Peyer's patch (tissue), 4 donors: ENCODE results near the gene DDI2. TPM values are rescaled to one million over a fixed set of nuclear protein-coding genes. Genes with fewer than 3 reads are reported as not detected.

Experiments
- DNase-seq, 3 donors: peaks; one replicate each; pipeline ENCODE4 v3.0.0-alpha.2; 2017 to 2019
- H3K27ac ChIP-seq, 4 donors: fragments of 200-600 bp; sonication (generic); one replicate each; pipeline ENCODE4 v1.5.1; 2016 to 2019
- H3K27me3 ChIP-seq, 2 donors: fragments of 200-600 bp; sonication (generic); one replicate each; pipeline ENCODE4 v1.5.1; 2019
- H3K36me3 ChIP-seq, 3 donors: fragments of 200-600 bp; sonication (generic); one replicate each; pipeline ENCODE4 v1.5.1; 2016 to 2019
- H3K4me1 ChIP-seq, 4 donors: fragments of 200-600 bp; sonication (generic); one replicate each; pipeline ENCODE4 v1.5.1; 2016 to 2019
- H3K4me3 ChIP-seq, 4 donors: fragments of 200-600 bp; sonication (generic); 1 replicate in 3 of 4; 2 replicates in 1 of 4; pipeline ENCODE4 v1.5.1; 2016 to 2019; ENCODE audit warnings: mild to moderate bottlenecking in 1 of 4
- H3K9me3 ChIP-seq, 4 donors: fragments of 200-600 bp; sonication (generic); one replicate each; pipeline ENCODE4 v1.5.1; 2016 to 2019; ENCODE audit warnings: mild to moderate bottlenecking in 1 of 4
- POLR2A ChIP-seq, 2 donors: fragments of 450-650 bp; IDR thresholded peaks; one replicate each; pipeline ENCODE4 v1.5.1; 2017; ENCODE audit warnings: antibody characterized with exemption in 2 of 2, mild to moderate bottlenecking in 2 of 2, moderate library complexity in 2 of 2
- total RNA-seq, 4 donors: library from RNA; depleted of rRNA; stranded (reverse); fragments of >200 nt; gene quantifications; one replicate each; pipeline ENCODE4 v1.1.0, GENCODE V29; 2016
- TF ChIP-seq, protein P1 (sequence below), 6 experiments: fragments of 450-650 bp in 4 of 6; fragments of 200-600 bp in 2 of 6; sonication (generic) in 1 of 6; IDR thresholded peaks; one replicate each; pipeline ENCODE4 v1.5.1; 2017 to 2019; ENCODE audit warnings: antibody characterized with exemption in 6 of 6, mild to moderate bottlenecking in 3 of 6, moderate library complexity in 1 of 6

The DDI2 gene
- total RNA-seq, 4 donors from 2014 or later = 56.0 to 97.1 (median 68.5) TPM

DNA sequence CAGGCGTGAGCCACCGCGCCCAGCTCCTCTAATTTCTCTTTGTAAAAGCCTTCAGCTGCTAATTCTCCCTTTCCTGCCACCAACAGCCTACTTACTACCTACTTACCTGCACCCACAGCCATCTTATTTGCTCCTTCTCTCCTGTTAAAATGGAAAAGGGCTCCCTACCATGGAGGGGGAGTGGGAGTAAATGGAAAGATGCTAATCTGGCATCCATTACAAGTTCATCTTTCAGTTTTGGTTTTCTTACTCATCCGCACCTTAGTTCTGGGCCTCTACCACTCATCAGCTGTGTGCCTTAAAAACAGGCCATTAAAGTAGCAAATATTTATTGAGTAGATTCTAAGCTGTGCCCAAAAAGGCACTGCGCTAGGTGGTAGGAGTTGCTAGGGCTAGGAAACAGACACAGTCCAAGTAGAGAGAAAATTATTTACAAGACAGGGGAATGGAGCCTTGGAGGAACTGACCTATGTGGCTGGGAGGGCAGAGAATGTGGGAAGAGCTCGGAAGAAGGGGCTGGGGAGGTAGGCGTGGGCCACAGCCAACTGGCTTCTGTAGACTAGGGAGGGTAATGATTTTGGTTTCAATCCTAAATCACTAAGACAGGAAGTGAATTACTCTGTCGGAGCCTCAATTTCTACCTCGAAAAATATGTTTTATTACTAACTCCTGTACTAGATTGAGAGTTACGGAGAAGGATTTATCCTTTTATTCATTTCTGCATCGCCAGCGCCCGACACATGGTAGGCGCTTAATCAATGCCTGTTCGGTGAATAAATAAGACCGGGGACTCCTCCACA, 685 bp upstream of the DDI2 start:
- no peak for TF ChIP-seq POLR2A (IDR thresholded peaks at IDR 0.05)
- TF ChIP-seq, protein P1, sequence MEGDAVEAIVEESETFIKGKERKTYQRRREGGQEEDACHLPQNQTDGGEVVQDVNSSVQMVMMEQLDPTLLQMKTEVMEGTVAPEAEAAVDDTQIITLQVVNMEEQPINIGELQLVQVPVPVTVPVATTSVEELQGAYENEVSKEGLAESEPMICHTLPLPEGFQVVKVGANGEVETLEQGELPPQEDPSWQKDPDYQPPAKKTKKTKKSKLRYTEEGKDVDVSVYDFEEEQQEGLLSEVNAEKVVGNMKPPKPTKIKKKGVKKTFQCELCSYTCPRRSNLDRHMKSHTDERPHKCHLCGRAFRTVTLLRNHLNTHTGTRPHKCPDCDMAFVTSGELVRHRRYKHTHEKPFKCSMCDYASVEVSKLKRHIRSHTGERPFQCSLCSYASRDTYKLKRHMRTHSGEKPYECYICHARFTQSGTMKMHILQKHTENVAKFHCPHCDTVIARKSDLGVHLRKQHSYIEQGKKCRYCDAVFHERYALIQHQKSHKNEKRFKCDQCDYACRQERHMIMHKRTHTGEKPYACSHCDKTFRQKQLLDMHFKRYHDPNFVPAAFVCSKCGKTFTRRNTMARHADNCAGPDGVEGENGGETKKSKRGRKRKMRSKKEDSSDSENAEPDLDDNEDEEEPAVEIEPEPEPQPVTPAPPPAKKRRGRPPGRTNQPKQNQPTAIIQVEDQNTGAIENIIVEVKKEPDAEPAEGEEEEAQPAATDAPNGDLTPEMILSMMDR (IDR thresholded peaks at IDR 0.05) = no peak
- peak overlapping the region; percentile 86 to 93 (median 92) for H3K4me3 ChIP-seq
- no peaks in the 10 kb centered on the region for H3K27me3 ChIP-seq
- no peaks in the 10 kb centered on the region for H3K36me3 ChIP-seq
- H3K4me1 ChIP-seq = peaks cover 0 to 39% (median 9%) of the 10 kb centered on the region in 4 donors
- peak overlapping the region; percentile 90 to 98 (median 97) for H3K27ac ChIP-seq
- peak in 1 of 3 donors; percentile 49 for DNase-seq
- H3K9me3 ChIP-seq = no peaks in the 10 kb centered on the region

DNA sequence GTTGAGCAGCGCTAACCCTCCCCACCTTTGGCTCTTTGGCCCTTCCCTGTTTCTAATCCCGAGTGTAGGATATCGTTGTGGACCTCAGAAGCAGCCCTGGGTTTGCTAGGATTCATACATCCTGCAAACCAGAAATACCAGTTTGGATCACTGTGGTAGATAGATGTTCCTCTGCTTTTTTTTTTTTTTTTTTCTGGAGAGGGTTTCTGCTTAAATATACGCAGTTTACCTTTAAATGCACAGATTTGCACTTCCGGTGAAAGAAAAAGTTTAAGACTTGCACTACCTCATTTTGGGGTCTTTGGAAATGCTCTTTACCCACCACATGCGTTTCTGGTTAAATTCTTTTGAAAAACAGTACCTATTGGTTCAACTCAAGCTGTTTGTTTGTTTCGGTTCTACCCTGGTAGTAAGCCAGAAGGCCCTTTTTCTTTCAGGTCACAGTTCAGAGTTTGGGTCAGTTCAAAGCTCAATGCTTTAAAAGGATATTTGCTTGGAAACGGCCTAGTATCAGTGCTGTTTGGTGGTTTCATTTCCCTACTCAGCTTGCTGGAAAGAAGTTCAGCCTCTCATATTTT, 908 bp downstream of the DDI2 start:
- no peak for DNase-seq
- no peaks in the 10 kb centered on the region for H3K27me3 ChIP-seq
- TF ChIP-seq, protein P1 (IDR thresholded peaks at IDR 0.05) = no peak
- no peak for TF ChIP-seq POLR2A (IDR thresholded peaks at IDR 0.05)
- H3K4me3 ChIP-seq = peak overlapping the region; percentile 86 to 93 (median 92)
- H3K4me1 ChIP-seq = peaks cover 0 to 45% (median 11%) of the 10 kb centered on the region in 4 donors
- H3K36me3 ChIP-seq = no peaks in the 10 kb centered on the region
- no peaks in the 10 kb centered on the region for H3K9me3 ChIP-seq
- peak overlapping the region; percentile 90 to 98 (median 97) for H3K27ac ChIP-seq

DNA sequence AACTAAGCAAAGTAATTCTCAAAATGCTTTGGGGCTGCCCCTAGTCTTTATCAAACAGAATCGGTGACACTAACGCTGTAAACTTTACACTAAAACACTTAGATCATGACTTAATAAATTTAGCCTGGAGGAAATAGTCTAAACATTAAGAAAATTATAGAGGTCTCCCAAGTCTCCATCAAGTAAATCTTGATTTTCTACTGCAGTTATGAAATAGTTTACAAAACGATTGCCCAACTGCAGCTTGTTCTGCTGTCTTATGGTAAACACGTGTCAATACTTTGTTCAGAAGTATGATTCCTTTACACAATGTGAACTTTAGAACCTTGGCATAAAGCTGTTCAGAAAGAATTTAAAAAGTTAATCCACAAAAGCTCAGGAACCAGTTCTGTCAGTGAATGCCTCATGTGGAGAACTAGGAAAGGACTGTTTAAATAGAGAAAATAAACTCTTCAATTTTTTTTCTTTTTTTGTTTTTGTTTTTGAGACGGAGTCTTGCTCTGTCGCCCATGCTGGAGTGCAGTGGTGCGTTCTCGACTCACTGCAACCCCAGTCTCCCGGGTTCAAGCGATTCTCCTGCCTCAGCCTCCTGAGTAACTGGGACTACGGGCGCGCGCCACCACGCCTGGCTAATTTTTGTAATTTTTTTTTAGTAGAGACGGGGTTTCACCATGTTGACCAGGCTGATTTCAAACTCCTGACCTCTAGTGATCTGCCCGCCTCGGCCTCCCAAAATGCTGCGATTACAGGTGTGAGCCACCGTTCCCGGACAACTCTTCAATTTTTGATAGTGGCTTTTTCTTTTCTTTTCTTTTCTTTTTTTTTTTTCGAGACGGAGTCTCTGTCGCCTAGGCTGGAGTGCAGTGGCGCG, 1.6 kb downstream of the DDI2 start:
- TF ChIP-seq, protein P1 (IDR thresholded peaks at IDR 0.05) = peak in 3 of 6 experiments; percentile 25 to 29 (median 26)
- peak in 1 of 2 donors; percentile 38 for TF ChIP-seq POLR2A (IDR thresholded peaks at IDR 0.05)
- H3K4me1 ChIP-seq = peaks cover 0 to 52% (median 11%) of the 10 kb centered on the region in 4 donors
- H3K27ac ChIP-seq = peak overlapping the region; percentile 90 to 98 (median 97)
- no peaks in the 10 kb centered on the region for H3K9me3 ChIP-seq
- no peaks in the 10 kb centered on the region for H3K36me3 ChIP-seq
- no peak for DNase-seq
- H3K4me3 ChIP-seq = peak overlapping the region; percentile 86 to 93 (median 92)
- H3K27me3 ChIP-seq = no peaks in the 10 kb centered on the region

DNA sequence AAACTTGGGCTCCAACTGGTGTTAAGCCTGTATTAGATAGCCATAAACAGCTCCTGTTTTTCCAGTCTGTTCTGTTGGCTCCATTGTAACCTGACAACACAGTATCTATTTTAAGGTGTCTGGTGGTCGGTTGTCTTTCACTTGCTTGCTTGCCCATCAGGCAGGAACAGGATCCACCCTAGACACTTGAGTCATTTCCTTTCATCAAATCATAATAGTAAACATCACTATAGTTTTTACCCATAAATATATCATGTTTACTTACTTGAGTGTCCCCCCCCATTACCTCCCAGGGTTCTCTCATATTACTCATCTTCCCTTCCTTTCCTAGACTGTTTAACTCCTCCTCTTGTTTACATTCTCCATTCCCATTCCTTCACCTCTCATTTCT, 2.9 kb downstream of the DDI2 start:
- no peaks in the 10 kb centered on the region for H3K36me3 ChIP-seq
- DNase-seq = no peak
- no peaks in the 10 kb centered on the region for H3K9me3 ChIP-seq
- H3K27ac ChIP-seq = peak overlapping the region in 2 of 4 donors; percentile 38 to 90
- H3K27me3 ChIP-seq = no peaks in the 10 kb centered on the region
- TF ChIP-seq, protein P1 (IDR thresholded peaks at IDR 0.05) = no peak
- TF ChIP-seq POLR2A (IDR thresholded peaks at IDR 0.05) = no peak
- peaks cover 0 to 64% (median 11%) of the 10 kb centered on the region in 4 donors for H3K4me1 ChIP-seq
- peak overlapping the region in 1 of 4 donors; percentile 21 for H3K4me3 ChIP-seq

DNA sequence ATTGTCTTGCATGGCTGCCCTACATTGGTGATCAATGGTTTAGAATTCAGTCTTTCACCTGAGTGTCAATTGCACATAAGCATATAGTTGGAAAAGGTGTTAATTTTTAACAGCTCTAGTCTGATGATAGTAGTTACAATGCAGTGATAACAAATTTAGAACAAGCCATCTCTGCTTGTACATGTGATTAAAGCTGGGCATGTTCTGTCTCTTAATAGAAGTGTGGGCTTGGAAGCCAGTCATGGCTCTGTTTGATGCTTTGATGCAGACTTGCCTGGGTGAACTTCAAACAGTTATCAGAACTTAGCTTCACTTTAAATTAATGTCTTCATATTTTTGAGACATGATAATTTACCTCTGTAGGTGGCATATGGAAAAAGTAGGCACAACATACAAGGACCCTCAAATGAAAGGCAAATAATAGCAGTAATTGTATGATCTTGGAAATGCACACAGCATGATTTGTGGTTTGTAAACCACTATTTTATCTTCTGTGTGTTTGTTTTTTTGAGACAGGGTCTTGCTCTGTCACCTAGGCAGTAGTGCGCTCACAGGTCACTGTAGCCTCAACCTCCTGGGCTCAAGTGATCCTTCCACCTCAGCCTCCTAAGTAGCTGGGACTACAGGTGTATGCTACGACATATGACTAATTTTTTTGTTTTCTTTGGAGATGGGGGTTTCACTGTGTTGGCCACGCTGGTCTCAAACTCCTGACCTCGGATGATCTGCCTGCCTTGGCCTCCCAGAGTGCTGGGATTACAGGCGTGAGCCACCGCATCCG, 3.8 kb downstream of the DDI2 start:
- H3K4me1 ChIP-seq = peaks cover 0 to 67% (median 10%) of the 10 kb centered on the region in 4 donors
- TF ChIP-seq, protein P1 (IDR thresholded peaks at IDR 0.05) = no peak
- no peak for TF ChIP-seq POLR2A (IDR thresholded peaks at IDR 0.05)
- H3K27me3 ChIP-seq = no peaks in the 10 kb centered on the region
- no peak overlapping the region for H3K4me3 ChIP-seq
- H3K36me3 ChIP-seq = no peaks in the 10 kb centered on the region
- no peaks in the 10 kb centered on the region for H3K9me3 ChIP-seq
- DNase-seq = no peak
- no peak overlapping the region for H3K27ac ChIP-seq
